Stimulated activated CD4-positive, alpha-beta T cell treated with anti-CD3 and anti-CD28 coated beads, Interleukin-1b, Interleukin-23, amount 100 ng/mL, for 4 hours (primary cell): ENCODE results near the gene NAT16.
"Not testable (repeated sequence)": the region's sequence is repeated elsewhere in the genome, so short reads cannot be mapped to it uniquely, and the experiment has no call there.

Experiments used
- DNase-seq, 2 donors: peaks; one replicate each; pipeline ENCODE4 v3.0.0-alpha.2; 2020; ENCODE audit warnings: low read depth in 2 of 2

NAT16 gene

DNA sequence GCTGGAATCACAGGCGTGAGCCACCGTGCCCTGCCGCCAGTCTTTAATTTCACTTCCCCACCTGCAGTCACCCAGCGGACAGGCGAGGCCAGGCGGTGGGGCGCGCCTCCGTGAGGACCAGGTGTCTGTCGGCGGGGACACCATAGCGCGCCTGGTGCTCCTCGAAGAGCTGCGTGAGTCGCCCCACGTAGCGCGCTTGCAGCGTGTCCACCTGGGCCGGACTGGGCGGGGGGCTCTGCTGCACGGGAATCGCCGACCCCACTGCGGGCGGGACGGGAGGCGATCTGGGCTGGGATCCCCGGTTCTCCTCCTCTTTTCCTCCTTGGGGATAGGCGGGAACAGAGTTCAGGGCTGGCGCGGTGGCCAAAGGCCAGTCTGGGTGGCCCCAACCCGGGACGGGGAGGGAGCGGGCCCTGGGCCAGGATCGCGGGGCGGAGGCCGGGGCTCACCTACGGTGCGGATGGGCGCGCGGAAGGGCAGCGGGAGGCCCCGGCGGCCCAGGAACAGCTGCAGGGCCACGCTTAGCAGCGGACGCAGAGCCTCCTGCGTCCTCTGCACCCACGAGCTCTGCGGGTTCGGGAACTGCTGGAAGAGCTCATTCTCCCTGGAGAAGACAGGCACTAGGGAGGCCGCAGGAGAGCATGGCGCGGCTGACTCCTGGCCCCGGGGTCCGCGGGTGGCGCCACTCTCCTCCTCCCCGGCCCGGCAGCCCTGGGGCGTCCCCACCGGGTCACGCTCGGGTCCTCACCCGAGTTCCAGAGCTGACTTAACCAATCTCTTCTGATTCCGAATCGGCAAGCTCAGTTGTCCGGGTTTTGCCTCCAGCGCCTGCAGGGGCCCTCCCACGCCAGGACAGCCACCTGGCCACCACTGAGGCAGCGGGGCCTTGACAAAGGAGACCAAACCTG is 21.9 kb upstream of the NAT16 start:
- no peak for DNase-seq

DNA sequence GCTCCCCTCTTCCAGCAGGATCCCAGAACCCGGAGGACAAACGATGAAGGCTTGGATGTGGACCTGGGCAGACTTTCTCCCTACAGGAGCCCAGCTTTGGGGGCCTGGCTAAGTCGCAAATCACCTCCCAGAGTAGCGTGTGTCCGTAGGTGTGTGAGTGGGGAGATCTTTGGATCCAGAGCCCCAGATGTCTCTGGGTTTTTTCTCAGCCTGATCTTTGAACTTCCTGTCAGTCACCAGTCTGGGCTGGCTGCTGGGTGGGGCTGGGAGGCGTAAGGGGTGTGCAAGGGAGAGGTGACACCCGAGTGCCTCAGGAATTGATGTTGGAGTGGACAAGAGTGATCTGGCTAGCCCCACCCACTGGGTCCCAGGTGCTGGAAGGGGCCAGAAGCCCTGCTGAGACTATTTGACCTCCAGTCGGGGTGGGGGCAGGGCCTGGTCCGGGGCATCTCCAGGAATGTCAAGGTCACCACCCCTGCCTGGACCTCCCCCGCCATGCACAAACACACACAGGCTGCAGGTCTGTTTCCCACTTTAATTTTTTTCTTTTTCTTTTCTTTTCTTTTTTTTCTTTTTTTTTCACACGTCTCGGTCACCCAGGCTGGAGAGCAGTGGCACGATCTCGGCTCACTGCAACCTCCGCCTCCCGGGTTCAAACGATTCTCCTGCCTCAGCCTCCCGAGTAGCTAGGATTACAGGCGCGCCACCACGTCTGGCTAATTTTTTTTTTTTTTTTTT is 20.9 kb upstream of the NAT16 start, which contains the start of gene MOGAT3:
Gene MOGAT3 (minus strand): TSS at position 175 of the 738 bp plus-strand sequence. CDS start 182 bp downstream, outside the sequence.
- DNase-seq = no peak

DNA sequence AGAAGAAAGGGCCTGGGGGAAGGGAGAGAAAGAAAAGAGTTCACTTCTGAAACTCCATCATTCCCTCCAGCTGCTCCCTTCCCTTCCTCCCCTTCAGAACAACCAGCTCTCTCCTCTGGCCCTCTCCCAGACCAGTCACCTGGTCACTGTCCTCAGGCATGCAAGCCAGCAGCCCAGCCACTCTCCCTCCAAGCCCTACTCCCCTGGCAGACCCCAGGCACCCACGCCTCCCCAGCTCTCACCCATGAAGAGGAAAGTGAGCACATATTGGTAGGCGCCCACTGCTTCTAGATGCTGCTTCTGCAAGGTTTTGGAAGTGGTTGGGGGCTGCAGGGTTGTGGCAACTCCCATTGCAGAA is 20.4 kb upstream of the NAT16 start:
- DNase-seq = no peak

- DNase-seq = not testable (repeated sequence)
Observed at GRCh38 chr7:101199522-101199921, 19.4 kb upstream of the NAT16 start.

DNA sequence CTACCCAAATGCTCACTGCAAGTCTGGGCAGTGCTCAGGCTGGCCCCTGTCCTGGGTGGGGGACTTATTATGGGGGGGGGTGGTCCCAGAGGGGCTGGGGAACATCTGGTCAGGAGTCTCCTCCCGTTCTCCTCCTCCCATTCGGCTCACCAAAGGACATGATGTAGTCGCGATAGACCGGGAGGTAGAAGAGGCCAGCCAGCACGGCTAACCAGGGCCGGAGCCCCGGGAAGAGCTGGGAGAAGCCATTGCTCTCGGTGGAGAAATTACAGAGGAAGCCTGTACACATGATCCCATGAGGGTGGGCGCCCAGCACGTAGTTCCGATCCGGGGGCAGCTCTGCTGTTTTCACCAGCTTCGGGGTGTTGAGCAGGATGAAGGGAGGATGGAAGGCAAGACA is 18.4 kb upstream of the NAT16 start:
- DNase-seq = no peak

GRCh38 chr7:101197991-101198390 is 17.9 kb upstream of the NAT16 start:
- DNase-seq = no peak

DNA sequence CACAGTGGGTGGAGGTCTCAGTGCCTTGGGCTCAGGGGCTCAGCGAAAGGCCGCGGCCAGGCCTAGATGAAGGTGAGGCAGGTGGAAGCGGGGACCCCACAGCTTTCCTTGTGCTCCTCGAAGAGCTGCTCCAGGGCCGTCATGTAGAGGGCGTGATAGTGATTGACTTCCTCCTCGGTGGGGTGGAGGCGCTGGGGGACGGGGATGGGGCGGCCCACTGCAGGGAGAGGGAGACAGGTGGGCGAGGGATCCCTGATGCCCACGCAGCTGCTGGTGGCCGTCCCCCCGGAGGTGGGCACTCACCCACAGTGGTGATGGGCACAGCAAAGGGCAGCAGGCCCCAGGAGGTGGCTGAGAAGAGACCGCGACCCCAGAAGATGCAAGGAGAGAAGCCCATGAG is 15.8 kb upstream of the NAT16 start:
- no peak for DNase-seq

DNA sequence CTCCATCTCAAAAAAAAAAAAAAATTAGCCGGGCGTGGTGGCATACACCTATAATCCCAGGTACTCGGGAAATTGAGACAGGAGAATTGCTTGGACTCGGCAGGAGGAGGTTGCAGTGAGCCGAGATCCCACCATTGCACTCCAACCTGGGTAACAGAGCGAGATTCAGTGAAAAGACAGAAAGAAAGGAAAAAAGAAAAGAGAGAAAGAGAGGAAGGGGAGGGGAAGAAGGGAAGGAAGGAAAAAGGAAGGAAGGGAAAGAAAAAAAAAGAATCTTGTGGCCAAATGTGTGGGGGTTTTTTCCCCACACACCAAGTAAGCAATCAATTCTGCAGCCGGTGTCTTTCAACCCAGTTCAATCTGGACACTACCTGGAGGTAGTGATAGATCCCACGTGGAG is 9.0 kb upstream of the NAT16 start:
- no peak for DNase-seq

GRCh38 chr7:101186844-101187428 is 6.8 kb upstream of the NAT16 start:
- DNase-seq = no peak

DNA sequence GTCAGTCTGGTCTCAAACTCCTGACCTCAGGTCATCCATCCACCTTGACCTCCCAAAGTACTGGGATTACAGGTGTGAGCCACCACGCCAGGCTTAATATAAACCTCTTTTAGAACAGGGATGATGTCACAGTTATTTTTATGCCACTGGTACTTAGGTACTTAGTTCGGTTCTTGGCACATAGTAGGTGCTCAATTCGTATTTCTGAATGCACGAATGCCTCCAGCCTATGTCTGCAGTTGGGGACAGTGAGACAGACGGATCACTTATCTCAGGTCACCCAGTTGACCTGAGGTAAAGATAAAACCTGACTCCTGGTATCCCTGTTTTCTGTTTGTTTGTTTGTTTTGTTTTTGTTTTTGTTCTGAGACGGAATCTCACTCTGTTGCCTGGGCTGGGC is 6.1 kb upstream of the NAT16 start:
- no peak for DNase-seq

DNA sequence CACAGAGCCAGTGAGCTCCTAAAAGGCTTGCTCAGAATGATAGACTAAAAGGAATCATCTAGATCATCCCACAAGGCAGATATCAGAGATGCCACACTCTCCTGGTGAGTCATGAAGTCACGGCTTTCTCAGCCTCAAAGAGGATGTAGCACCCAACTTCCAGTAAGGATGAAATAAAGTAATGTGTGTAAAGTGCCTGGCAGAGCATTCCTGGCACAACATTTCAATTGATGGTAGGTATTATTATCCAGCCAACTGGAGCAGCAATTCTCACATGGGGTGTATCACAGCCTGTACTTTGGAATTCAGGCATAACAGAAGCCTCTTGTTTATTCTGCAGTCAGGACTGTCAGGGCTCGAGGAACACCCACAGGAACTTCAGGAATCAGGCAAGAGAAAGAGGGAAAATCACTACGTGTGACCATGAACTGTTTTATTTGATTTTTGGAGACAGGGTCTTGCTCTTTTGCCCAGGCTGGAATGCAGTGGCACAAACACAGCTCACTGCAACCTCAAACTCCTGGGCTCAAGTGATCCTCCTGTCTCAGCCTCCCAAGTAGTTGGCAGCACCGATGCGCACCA is 5.3 kb upstream of the NAT16 start:
- no peak for DNase-seq

GRCh38 chr7:101179713-101180112 is 380 bp downstream of the NAT16 start:
- DNase-seq = no peak

GRCh38 chr7:101179117-101179516 is 976 bp downstream of the NAT16 start:
- no peak for DNase-seq

DNA sequence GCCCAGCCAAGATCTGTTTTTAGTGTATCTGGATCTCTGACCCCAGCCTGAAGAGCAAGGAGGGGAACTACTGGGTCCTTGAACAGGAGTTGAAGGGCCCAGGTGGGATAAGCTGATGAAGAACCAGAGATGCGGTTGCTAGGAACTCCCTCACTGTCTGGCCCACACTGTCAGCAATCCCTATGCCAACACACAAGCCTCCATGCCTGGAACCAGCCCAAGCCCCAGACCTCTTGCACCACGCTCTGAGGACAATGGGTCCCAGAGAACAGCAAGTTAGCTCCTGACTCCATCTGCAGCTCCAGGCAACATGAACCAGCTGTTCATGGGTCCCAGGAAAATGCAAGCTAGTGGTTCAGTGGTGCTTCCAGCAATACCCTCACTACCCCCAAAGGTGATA is 2.4 kb downstream of the NAT16 start:
- no peak for DNase-seq

GRCh38 chr7:101175664-101176063 is 4.4 kb downstream of the NAT16 start:
- no peak for DNase-seq

- DNase-seq = no peak
Observed at GRCh38 chr7:101174322-101174854, 5.7 kb downstream of the NAT16 start.

GRCh38 chr7:101173752-101174244 is 6.3 kb downstream of the NAT16 start:
- DNase-seq = no peak

DNA sequence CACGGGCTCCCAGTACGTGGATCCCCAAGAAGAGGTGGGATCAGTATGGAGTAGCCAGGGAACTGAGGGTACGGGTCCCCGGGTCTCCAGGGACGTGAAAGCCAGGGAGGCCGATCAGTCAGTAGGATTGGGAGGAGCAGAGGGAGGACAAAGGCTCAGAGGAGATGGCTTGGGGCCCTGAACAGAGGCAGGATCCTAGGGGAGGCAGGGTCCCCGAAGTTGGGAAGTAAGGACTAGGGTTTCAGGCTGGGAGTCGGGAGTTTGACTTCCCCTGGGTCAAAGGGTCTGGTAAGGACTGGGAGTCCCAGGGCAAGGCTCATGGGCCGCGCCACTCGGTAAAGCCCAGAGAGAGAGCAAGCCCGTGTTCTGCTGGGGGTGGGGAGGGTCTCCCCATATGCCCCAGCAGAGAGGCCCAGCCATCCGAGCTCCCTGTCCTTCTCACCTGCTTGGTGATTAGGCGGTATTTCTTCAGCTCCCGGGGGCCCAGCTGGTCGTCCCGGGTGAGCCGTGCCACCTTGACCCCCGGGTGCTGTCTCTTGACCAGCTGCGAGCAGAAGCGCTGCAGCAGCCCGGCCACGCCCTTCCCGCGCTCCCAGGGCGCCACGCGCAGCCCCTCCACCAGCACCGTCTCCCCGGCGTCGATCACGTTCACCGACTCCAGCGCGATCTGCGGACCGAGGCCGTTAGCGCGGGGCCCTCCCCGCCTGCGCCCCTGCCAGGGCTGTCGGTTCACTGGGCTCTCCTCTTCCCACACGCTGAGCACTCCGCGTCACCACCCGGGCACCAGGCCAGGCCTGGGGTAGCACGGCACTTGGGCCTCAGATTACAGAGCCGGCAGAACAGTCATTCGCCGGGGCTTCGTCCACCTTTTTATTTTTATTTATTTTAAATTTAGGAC is 7.0 kb downstream of the NAT16 start:
- no peak for DNase-seq

- DNase-seq = no peak
Observed at GRCh38 chr7:101172005-101172853, 7.9 kb downstream of the NAT16 start.

DNA sequence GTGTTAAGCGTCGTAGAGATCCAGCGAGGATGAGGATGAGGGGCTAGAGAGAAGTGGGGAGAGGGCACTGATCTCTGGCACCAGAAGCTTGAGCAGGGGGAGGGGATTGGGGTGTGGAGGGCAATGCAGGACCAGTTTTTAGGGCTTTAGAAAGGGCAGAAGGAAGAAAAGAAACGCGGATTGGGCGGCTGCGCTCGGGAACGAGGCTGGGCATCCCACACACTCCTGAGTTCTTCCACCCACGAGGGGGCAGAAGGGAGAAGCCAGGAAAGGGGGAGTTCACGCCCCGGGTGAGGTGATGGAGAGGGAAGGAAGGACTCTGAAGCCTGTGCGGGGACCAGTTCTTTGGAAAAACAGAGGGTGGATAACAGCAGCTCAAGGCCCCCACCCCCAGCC is 8.7 kb downstream of the NAT16 start:
- DNase-seq = no peak
